Renal pelvis (tissue), 3 donors: Measurements from ENCODE around the gene GRIK1. TPM values are rescaled to one million over a fixed set of nuclear protein-coding genes. Genes with fewer than 3 reads are reported as not detected.

ENCODE experiments used
- polyA plus RNA-seq, 3 donors: library from polyadenylated mRNA; unstranded; fragments of 120-200 nt; gene quantifications; one replicate each; pipeline ENCODE4 v1.2.1, GENCODE V29; 2013; ENCODE audit not compliant: insufficient read length in 3 of 3

Gene GRIK1
- polyA plus RNA-seq, 3 donors: 1.5 to 2.0 (median 1.7) TPM

Other genes starting within 250 kb of the GRIK1 start
- gene CLDN17, start 226.8 kb upstream of the GRIK1 start, polyA plus RNA-seq: not detected